Stimulated activated naive CD4-positive, alpha-beta T cell treated with Interleukin-2 at 50 U/mL for 16 hours (primary cell): ENCODE data around the gene PRSS1.
A peak's percentile ranks its signal among the peaks of the same experiment; 100 is the strongest.

Source experiments
- DNase-seq: peaks from one replicate; lab custom pipeline; 2025; lab: John Stamatoyannopoulos, UW

The PRSS1 gene

DNA sequence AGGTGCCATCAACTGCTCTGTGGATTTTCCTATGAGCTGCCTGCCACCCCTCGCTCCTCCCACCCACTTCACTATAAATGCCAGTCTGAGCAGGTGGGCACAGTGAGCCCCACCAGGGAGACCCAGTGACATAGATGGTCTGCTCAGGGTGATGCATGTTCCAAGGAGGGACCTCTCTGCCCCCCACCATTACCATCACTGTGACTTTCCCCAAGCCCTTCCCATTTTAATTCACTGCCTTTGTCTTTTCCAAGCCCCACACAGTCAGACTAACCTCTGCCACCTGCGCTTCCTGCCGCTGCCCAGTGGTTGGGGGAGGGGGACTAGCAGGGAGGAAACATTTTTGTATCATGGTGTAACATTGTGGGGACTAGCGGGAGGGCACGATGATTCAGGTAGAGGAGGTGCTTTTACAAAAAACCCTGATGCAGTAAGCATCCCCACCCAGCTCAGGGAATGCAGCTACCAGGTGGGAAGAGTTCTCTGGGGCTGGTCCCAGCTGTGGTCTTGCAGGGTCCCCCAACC lies 46.1 kb downstream of the PRSS1 start:
- DNase-seq: peak; percentile 54

DNA sequence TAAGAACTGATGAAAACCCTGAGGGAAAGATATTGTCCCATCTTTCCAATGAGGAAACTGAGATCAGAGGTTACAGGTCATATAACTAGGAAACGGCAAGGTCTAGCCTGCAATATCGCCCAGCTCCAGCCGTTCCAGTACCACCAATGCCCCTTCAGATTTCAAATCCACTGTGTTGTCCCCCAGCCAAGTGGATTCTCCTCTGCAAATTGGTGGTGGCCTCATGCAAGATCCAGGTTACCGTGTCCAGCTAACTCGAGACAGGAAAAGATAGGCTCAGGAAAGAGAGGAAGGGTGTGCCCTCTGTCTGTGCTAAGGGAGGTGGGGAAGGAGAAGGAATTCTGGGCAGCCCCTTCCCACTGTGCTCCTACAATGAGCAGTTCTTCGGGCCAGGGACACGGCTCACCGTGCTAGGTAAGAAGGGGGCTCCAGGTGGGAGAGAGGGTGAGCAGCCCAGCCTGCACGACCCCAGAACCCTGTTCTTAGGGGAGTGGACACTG lies 46.8 kb downstream of the PRSS1 start:
- no peak for DNase-seq

DNA sequence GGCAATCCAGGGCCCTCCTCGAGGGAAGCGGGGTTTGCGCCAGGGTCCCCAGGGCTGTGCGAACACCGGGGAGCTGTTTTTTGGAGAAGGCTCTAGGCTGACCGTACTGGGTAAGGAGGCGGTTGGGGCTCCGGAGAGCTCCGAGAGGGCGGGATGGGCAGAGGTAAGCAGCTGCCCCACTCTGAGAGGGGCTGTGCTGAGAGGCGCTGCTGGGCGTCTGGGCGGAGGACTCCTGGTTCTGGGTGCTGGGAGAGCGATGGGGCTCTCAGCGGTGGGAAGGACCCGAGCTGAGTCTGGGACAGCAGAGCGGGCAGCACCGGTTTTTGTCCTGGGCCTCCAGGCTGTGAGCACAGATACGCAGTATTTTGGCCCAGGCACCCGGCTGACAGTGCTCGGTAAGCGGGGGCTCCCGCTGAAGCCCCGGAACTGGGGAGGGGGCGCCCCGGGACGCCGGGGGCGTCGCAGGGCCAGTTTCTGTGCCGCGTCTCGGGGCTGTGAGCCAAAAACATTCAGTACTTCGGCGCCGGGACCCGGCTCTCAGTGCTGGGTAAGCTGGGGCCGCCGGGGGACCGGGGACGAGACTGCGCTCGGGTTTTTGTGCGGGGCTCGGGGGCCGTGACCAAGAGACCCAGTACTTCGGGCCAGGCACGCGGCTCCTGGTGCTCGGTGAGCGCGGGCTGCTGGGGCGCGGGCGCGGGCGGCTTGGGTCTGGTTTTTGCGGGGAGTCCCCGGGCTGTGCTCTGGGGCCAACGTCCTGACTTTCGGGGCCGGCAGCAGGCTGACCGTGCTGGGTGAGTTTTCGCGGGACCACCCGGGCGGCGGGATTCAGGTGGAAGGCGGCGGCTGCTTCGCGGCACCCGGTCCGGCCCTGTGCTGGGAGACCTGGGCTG lies 47.5 kb downstream of the PRSS1 start:
- DNase-seq: no peak

DNA sequence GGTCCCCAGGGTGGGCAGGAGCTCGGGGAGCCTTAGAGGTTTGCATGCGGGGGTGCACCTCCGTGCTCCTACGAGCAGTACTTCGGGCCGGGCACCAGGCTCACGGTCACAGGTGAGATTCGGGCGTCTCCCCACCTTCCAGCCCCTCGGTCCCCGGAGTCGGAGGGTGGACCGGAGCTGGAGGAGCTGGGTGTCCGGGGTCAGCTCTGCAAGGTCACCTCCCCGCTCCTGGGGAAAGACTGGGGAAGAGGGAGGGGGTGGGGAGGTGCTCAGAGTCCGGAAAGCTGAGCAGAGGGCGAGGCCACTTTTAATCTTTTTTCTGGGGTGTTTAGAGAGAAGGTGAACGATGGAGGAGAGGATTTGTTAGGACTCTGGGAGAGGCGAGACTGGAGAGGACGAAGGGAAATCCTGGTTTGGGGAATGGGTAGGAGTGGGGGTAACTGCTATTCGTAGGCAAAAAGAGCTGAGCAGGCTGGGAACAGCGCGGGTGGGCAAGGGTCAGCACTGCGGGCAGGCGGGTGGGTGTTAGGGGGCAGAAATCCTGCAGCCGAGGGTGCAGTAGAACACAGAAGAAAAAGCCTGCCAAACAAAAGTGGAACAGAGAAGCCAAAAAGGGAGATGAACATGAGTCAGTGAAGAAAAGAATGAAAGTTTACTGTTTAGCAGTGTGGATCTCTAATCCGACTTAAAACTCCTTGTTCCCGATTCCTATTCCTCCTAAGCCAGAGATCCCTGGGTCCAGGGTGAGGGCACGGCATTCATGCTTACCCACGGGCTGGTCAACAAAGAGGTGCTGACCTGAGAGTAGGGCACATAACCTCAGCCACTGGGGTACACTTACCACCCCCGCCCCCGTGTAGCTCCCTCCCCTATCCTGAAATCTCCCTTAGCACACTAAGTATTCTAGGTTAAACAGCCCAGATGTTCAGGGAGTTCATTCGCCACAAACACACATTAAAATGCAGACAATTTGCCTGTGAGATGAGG lies 48.4 kb downstream of the PRSS1 start:
- peak; percentile 26 for DNase-seq

DNA sequence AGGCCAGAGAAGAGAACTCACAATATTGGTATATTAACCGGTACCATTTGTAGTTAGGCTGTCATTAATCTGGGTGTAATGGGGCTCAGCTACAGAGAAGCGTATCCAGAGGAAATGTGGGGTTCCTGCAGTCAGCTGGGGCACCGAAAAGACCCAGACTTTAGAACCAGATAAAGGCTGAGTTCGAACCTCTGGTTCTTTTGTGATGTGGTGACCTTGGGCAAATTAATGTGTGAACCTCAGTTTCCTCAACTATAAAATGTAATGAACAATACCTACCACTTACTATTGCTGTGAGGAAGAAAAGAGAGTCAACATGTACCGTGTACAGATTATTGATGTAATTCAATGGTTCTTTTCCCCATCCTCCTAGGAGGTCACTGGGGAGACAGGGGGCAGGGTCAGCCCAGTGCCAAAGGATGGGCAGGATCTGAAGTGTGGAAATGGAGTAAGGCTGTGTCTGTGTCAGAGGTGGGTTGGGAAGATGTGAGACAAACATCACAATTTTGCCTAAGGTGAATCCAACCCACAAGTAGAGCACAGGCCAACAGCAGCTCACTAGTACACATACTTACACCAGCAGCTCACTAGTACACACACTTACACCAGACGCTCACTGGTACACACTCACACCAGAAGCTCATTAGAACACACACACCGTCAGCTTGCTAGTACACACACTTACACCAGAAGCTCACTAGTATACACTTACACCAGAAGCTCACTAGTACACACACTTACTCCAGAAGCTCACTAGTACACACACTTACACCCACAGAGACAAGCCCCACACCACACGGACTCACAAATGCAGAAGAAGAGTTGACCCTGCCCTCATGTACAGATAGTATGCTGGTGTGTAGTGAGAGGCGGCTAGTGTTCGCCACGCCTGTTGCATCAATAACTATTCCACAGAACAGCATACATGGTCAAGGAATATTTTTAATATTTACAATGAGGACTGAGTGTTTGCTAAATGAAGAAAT lies 49.5 kb downstream of the PRSS1 start:
- DNase-seq: no peak

DNA sequence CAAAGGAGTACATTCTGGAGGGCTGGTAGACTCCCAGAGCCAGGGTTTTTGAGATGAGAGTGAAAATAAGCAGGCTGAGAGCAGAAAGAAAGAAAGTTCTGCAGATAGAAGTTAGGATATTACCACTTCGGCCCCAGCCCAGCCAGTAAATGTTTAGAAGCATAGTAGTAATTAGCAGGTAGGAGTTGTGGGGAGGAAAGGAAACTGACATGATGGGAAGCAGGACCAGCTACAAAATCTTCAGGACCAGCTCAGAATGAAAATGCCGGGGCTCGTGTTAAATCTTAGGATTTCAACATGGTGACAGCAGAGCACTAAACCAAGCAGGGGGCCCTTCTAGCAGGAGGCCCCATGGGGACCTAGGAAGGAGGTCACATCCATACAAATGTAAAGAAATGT lies 50.2 kb downstream of the PRSS1 start:
- DNase-seq: no peak

DNA sequence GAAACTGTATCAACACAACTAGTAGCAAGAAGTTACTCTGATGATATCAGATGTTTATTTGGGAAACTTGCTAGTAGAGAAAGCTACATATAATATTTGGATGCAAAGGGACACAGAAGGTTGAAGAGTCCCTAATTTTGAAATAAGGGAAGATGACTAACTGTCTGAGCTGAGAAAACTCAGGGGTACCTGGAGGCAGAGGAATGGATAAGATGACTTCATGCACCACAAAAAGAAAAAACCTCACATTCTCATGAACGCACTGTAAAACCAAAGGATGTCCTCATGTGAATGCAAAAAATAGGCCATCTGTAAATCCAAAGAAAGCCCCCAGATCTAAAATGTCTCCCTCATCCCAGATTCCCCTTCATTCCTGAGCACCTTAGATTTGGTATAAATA lies 50.8 kb downstream of the PRSS1 start:
- DNase-seq: no peak

DNA sequence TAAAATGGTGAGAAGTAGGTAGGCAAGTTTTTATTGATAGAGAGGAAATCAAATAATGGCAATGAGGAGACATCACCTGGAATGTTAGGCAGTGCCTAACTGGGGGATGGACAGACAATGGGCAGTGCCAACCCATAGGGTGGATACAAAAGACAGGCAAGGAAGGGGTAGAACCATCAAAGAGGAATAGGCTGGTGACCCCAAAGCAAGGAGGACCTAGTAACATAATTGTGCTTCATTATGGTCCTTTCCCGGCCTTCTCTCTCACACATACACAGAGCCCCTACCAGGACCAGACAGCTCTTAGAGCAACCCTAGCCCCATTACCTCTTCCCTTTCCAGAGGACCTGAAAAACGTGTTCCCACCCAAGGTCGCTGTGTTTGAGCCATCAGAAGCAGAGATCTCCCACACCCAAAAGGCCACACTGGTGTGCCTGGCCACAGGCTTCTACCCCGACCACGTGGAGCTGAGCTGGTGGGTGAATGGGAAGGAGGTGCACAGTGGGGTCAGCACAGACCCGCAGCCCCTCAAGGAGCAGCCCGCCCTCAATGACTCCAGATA lies 51.5 kb downstream of the PRSS1 start:
- DNase-seq: no peak

DNA sequence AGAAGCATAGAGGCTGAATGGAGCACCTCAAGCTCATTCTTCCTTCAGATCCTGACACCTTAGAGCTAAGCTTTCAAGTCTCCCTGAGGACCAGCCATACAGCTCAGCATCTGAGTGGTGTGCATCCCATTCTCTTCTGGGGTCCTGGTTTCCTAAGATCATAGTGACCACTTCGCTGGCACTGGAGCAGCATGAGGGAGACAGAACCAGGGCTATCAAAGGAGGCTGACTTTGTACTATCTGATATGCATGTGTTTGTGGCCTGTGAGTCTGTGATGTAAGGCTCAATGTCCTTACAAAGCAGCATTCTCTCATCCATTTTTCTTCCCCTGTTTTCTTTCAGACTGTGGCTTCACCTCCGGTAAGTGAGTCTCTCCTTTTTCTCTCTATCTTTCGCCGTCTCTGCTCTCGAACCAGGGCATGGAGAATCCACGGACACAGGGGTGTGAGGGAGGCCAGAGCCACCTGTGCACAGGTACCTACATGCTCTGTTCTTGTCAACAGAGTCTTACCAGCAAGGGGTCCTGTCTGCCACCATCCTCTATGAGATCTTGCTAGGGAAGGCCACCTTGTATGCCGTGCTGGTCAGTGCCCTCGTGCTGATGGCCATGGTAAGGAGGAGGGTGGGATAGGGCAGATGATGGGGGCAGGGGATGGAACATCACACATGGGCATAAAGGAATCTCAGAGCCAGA lies 52.5 kb downstream of the PRSS1 start:
- DNase-seq: no peak

DNA sequence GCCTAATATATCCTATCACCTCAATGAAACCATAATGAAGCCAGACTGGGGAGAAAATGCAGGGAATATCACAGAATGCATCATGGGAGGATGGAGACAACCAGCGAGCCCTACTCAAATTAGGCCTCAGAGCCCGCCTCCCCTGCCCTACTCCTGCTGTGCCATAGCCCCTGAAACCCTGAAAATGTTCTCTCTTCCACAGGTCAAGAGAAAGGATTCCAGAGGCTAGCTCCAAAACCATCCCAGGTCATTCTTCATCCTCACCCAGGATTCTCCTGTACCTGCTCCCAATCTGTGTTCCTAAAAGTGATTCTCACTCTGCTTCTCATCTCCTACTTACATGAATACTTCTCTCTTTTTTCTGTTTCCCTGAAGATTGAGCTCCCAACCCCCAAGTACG lies 53.0 kb downstream of the PRSS1 start:
- no peak for DNase-seq
